ENCODE results near the gene REXO5. TPM values are rescaled to one million over a fixed set of nuclear protein-coding genes. Genes with fewer than 3 reads are reported as not detected.

Gene REXO5
- total and polyA plus RNA-seq, 10 of the 15 experiments (the other 5 are each of a cell fraction or from before 2014, with no cell fraction given) = 3.8 to 15.5 (median 10.1) TPM

GRCh38 chr16:20884240-20884556 lies 77.9 kb downstream of the REXO5 start:
- no peak overlapping the region for H2AFZ ChIP-seq (ENCODE audit: control insufficient read depth, low read depth, low read length)
- no peak overlapping the region for H3K9ac ChIP-seq (ENCODE audit: control insufficient read depth, insufficient read depth, low read length)
- no peaks in the 10 kb centered on the region for H3K27me3 ChIP-seq (replicated peaks in 1 of 2; ENCODE audit: control insufficient read depth in 2 of 2, insufficient read depth in 2 of 2, low read length in 1 of 2)
- H3K27ac ChIP-seq (ENCODE audit: control insufficient read depth, insufficient read depth) = no peak overlapping the region
- no peaks in the 10 kb centered on the region for H4K20me1 ChIP-seq (ENCODE audit: control insufficient read depth, insufficient read depth)
- 93% methylated on average over 1 of the region's 1 CpG for WGBS (ENCODE audit: insufficient coverage, insufficient replicate concordance, low lambda C conversion rate, missing lambda C conversion rate)
- RAD21 ChIA-PET (ENCODE audit: unreplicated experiment) = no interaction called here
- no TSS peak for BruUV-seq (replicated peaks)
- H3K79me2 ChIP-seq (ENCODE audit: control insufficient read depth, insufficient read depth, low read length) = no peaks in the 10 kb centered on the region; the same call in none of the 2 replicates
- H3K4me3 ChIP-seq = no peak overlapping the region
- ATAC-seq (no peak), FAIRE-seq (no peak), DNase-seq (ENCODE audit: low read depth, low spot score) (no peak)
- H3K9me3 ChIP-seq (replicated peaks; ENCODE audit: control insufficient read depth, insufficient read depth, low read length) = no peaks in the 10 kb centered on the region
- SMC1A ChIA-PET (ENCODE audit: uncharacterized antibody, unreplicated experiment) = interaction anchor here (0.9 to 1.1 kb wide), 3 partner anchors 13 to 31 kb away, joined by 3 read pairs; no protein-coding TSS in a partner anchor
- peaks cover 8% of the 10 kb centered on the region for H3K4me1 ChIP-seq (ENCODE audit: control insufficient read depth, insufficient read depth, low read length)
- intact Hi-C loops (cut with micrococcal nuclease; ENCODE audit: unreplicated experiment) = no loop called here
- POLR2A ChIA-PET = interaction anchor here (0.5 kb wide), 1 partner anchor 56 kb away, joined by 3 read pairs; no protein-coding TSS in a partner anchor
- H3K36me3 ChIP-seq (ENCODE audit: control insufficient read depth in 2 of 2, insufficient read depth in 2 of 2, low read length in 1 of 2) = no peaks in the 10 kb centered on the region
- no peak overlapping the region for H3K4me2 ChIP-seq (ENCODE audit: control insufficient read depth, insufficient read depth)
- in situ Hi-C loops (cut with MboI) = no loop called here
- CTCF ChIA-PET = interaction anchor here (1.8 kb wide), 1 partner anchor 9 kb away, joined by 5 read pairs; no protein-coding TSS in a partner anchor
- TF ChIP-seq NFYA (IDR thresholded peaks at IDR 0.05; ENCODE audit: borderline replicate concordance, low read depth, low read length) (no peak), EED (IDR thresholded peaks at IDR 0.05; ENCODE audit: low read depth) (no peak), FOXM1 (IDR thresholded peaks at IDR 0.05; ENCODE audit: low read depth, low read length) (no peak), CUX1 (IDR thresholded peaks at IDR 0.05; ENCODE audit: insufficient replicate concordance, low read depth, low read length) (no peak), MXI1 (IDR thresholded peaks at IDR 0.05; ENCODE audit: low read depth, low read length) (no peak), ZSCAN29 (IDR thresholded peaks at IDR 0.05) (no peak), NBN (IDR thresholded peaks at IDR 0.05) (no peak), ZNF687 (IDR thresholded peaks at IDR 0.05) (no peak), DPF2 (IDR thresholded peaks at IDR 0.05) (no peak), CEBPZ (IDR thresholded peaks at IDR 0.05; ENCODE audit: low read depth, low read length) (no peak), RAD51 (IDR thresholded peaks at IDR 0.05) (no peak), POU2F2 (IDR thresholded peaks at IDR 0.05; ENCODE audit: borderline replicate concordance, low read depth, low read length) (no peak), YY1 (IDR thresholded peaks at IDR 0.05; ENCODE audit: low read depth, low read length) (no peak)
